Measurements from ENCODE around the gene NRCAM. TPM values are rescaled to one million over a fixed set of nuclear protein-coding genes. Genes with fewer than 3 reads are reported as not detected.

Gene NRCAM
- total and polyA plus RNA-seq, 5 donors from 2014 or later: 0.27 TPM; not detected in 4

DNA sequence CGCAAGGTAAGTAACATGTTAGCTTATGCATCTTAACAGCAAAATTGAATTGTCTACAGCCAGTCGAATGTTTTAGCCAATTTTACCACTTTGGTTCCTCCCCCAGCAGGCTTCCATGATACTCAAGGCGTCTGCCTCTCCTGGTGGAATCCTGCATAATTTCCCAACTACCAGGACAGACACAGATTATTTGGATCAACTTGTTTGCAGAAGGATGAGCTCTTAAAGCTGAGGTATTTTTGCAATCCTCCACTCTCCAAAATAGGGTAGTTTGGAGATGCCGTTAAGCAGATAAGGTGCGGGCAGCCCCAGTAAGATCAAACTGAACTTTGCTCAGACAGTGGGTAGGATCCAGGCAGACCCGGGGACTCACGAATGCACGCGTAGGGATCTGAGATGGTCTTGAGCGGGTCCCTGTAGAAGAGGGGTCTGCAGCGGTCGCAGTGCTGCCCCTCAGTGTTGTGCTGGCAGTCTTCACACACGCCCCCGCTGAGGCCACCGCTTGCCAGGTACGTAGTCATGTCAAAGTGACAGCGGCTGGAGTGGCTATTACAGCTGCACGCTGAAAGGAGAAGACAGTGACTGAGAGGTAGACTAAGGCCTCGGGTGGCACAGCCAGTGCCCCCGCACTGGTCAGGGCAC is 353.4 kb downstream of the NRCAM start:
- DNase-seq (no peak), ATAC-seq (ENCODE audit: low read depth in 2 of 2) (no peak)
- Histone ChIP-seq H3K4me1 (ENCODE audit: control insufficient read depth, insufficient read depth, low read length, poor library complexity, severe bottlenecking) (no peaks in the 10 kb centered on the region), H3K9me3 (ENCODE audit: control insufficient read depth in 2 of 2, low read length in 2 of 2) (no peaks in the 10 kb centered on the region), H3K27me3 (ENCODE audit: control insufficient read depth, insufficient read depth, low read length) (no peaks in the 10 kb centered on the region), H3K4me3 (ENCODE audit: low read depth, low read length) (no peak overlapping the region), H3K36me3 (ENCODE audit: control insufficient read depth, insufficient read depth, low read length) (no peaks in the 10 kb centered on the region), H3K27ac (ENCODE audit: insufficient read depth, low read length, poor library complexity, severe bottlenecking) (no peak overlapping the region)
- H3K27ac Mint-ChIP-seq: no peak overlapping the region
- no peaks in the 10 kb centered on the region for H3K4me1 Mint-ChIP-seq
- no peaks in the 10 kb centered on the region for H3K36me3 Mint-ChIP-seq
- no peak overlapping the region for H3K4me3 Mint-ChIP-seq
- H3K9me3 Mint-ChIP-seq: no peaks in the 10 kb centered on the region
- peaks cover 9% of the 10 kb centered on the region for H3K27me3 Mint-ChIP-seq

DNA sequence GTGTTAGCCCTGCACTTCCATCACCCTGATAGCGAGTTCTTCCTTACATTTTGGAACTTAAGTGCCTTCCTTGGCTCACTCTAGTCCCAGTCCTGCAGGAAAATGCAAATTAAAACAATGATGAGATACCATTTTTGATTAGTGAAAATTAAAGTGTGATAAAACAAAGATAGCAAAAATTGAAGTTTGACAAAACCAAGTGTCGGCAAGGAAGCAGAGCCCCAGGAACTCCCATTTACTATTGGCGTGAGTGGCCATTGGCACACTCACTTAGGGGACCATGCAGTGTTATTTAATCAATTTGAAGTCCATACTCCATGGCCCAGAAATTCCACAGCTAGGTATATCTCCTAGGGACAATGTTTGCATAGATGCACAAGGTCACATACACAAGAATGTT is 354.5 kb downstream of the NRCAM start:
- H3K4me1 Mint-ChIP-seq: no peaks in the 10 kb centered on the region
- H3K36me3 ChIP-seq (ENCODE audit: control insufficient read depth, insufficient read depth, low read length): no peaks in the 10 kb centered on the region
- no peaks in the 10 kb centered on the region for H3K9me3 Mint-ChIP-seq
- no peak for ATAC-seq (ENCODE audit: low read depth in 2 of 2)
- no peak overlapping the region for H3K27ac ChIP-seq (ENCODE audit: insufficient read depth, low read length, poor library complexity, severe bottlenecking)
- no peak overlapping the region for H3K27ac Mint-ChIP-seq
- no peak overlapping the region for H3K4me3 ChIP-seq (ENCODE audit: low read depth, low read length)
- H3K27me3 ChIP-seq (ENCODE audit: control insufficient read depth, insufficient read depth, low read length): no peaks in the 10 kb centered on the region
- DNase-seq: no peak
- no peaks in the 10 kb centered on the region for H3K4me1 ChIP-seq (ENCODE audit: control insufficient read depth, insufficient read depth, low read length, poor library complexity, severe bottlenecking)
- no peaks in the 10 kb centered on the region for H3K9me3 ChIP-seq (ENCODE audit: control insufficient read depth in 2 of 2, low read length in 2 of 2)
- no peak overlapping the region for H3K4me3 Mint-ChIP-seq
- no peaks in the 10 kb centered on the region for H3K36me3 Mint-ChIP-seq
- peaks cover 5% of the 10 kb centered on the region for H3K27me3 Mint-ChIP-seq

DNA sequence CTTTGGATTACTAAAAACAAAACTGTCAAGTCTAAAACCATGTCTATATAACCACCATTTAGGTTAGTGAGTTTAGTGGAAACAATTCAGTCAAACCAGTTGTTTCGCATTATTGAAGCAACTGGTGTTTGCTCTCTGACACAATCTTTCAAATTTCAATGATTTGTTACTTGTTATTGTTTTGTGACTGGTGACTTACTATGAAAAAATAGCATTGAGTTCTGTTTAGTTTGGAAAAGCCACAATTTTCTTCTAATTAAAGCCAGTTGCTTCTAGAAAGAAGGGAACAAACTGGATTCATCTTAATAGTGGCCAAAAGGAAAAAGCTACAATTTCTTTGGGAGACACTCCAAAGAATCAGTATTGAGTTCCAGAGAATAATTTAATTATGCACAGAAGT is 356.5 kb downstream of the NRCAM start:
- Mint-ChIP-seq H3K27ac (no peak overlapping the region), H3K4me1 (no peaks in the 10 kb centered on the region), H3K9me3 (no peaks in the 10 kb centered on the region), H3K36me3 (no peaks in the 10 kb centered on the region), H3K4me3 (no peak overlapping the region), H3K27me3 (peaks cover 13% of the 10 kb centered on the region)
- ATAC-seq (ENCODE audit: low read depth in 2 of 2) (no peak), DNase-seq (no peak)
- H3K27ac ChIP-seq (ENCODE audit: insufficient read depth, low read length, poor library complexity, severe bottlenecking): no peak overlapping the region
- no peak overlapping the region for H3K4me3 ChIP-seq (ENCODE audit: low read depth, low read length)
- no peaks in the 10 kb centered on the region for H3K27me3 ChIP-seq (ENCODE audit: control insufficient read depth, insufficient read depth, low read length)
- H3K36me3 ChIP-seq (ENCODE audit: control insufficient read depth, insufficient read depth, low read length): no peaks in the 10 kb centered on the region
- H3K9me3 ChIP-seq (ENCODE audit: control insufficient read depth in 2 of 2, low read length in 2 of 2): no peaks in the 10 kb centered on the region
- no peaks in the 10 kb centered on the region for H3K4me1 ChIP-seq (ENCODE audit: control insufficient read depth, insufficient read depth, low read length, poor library complexity, severe bottlenecking)

DNA sequence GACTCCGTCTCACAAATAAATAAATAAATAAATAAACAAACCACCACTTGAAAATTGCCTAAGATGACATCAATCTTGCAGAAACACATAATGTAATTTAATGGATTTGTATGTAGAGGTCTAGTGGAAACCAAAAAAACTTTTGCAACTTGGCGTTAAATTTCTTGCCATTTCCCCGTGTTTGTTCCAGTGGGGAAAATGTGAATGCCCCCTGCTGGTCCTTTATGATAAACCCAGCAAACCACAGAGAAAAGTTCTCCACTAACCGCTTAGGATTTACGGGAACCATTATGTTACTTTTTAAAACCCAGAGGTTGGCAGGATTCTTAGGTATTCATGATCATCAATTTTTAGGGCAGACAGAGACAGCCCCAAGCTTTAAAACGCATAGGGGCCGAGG is 358.5 kb downstream of the NRCAM start:
- Mint-ChIP-seq H3K4me1 (no peaks in the 10 kb centered on the region), H3K27me3 (peaks cover 8% of the 10 kb centered on the region), H3K9me3 (no peaks in the 10 kb centered on the region), H3K27ac (no peak overlapping the region), H3K36me3 (no peaks in the 10 kb centered on the region), H3K4me3 (no peak overlapping the region)
- no peaks in the 10 kb centered on the region for H3K4me1 ChIP-seq (ENCODE audit: control insufficient read depth, insufficient read depth, low read length, poor library complexity, severe bottlenecking)
- ATAC-seq (ENCODE audit: low read depth in 2 of 2) (no peak), DNase-seq (no peak)
- H3K27ac ChIP-seq (ENCODE audit: insufficient read depth, low read length, poor library complexity, severe bottlenecking): no peak overlapping the region
- no peak overlapping the region for H3K4me3 ChIP-seq (ENCODE audit: low read depth, low read length)
- H3K36me3 ChIP-seq (ENCODE audit: control insufficient read depth, insufficient read depth, low read length): no peaks in the 10 kb centered on the region
- H3K9me3 ChIP-seq (ENCODE audit: control insufficient read depth in 2 of 2, low read length in 2 of 2): no peaks in the 10 kb centered on the region
- H3K27me3 ChIP-seq (ENCODE audit: control insufficient read depth, insufficient read depth, low read length): no peaks in the 10 kb centered on the region

Other genes starting within 250 kb of the NRCAM start
- gene PNPLA8, start 69.7 kb upstream of the NRCAM start, total RNA-seq: 62.5 TPM
- 10 to 100 TPM; 23.3 to 33.0 (median 29.4) TPM for gene PNPLA8, start 69.7 kb upstream of the NRCAM start, polyA plus RNA-seq
- gene THAP5, start 113.3 kb upstream of the NRCAM start, total RNA-seq: 20.2 TPM
- gene THAP5, start 113.3 kb upstream of the NRCAM start, polyA plus RNA-seq: 10 to 100 TPM; 11.3 to 33.7 (median 19.2) TPM
- gene DNAJB9, start 113.4 kb upstream of the NRCAM start, total RNA-seq: 53.3 TPM
- 10 to 100 TPM; 26.3 to 52.2 (median 38.8) TPM for gene DNAJB9, start 113.4 kb upstream of the NRCAM start, polyA plus RNA-seq